Adipocyte (in vitro differentiated cells): Measurements from ENCODE around the gene SOS2.
A peak's percentile ranks its signal among the peaks of the same experiment; 100 is the strongest.
"Not testable (repeated sequence)": the region's sequence is repeated elsewhere in the genome, so short reads cannot be mapped to it uniquely, and the experiment has no call there.

Experiments
- DNase-seq: peaks from one replicate; pipeline ENCODE4 v3.0.0-alpha.2; 2015; ENCODE audit warnings: low read depth
- H3K27me3 ChIP-seq: replicated peaks from 2 replicates; pipeline ENCODE4 v1.7.0; 2013; ENCODE audit warnings: mild to moderate bottlenecking, low read length, moderate library complexity; ENCODE audit not compliant: control insufficient read depth, insufficient read depth
- H3K36me3 ChIP-seq: 2 replicates; pipeline ENCODE4 v1.7.0; 2013; ENCODE audit warnings: low read length, mild to moderate bottlenecking, moderate library complexity; ENCODE audit not compliant: control insufficient read depth, insufficient read depth, severe bottlenecking
- H3K4me1 ChIP-seq: 2 replicates; pipeline ENCODE4 v1.7.0; 2013; ENCODE audit warnings: mild to moderate bottlenecking, low read length, moderate library complexity; ENCODE audit not compliant: control insufficient read depth, insufficient read depth
- H3K4me3 ChIP-seq: 2 replicates; pipeline ENCODE4 v1.7.0; 2013; ENCODE audit warnings: mild to moderate bottlenecking, low read length, moderate library complexity
- H3K9ac ChIP-seq: 2 replicates; pipeline ENCODE4 v1.7.0; 2013; ENCODE audit warnings: mild to moderate bottlenecking, low read length, moderate library complexity
- H3K9me3 ChIP-seq: 2 replicates; pipeline ENCODE4 v1.7.0; 2013; ENCODE audit warnings: mild to moderate bottlenecking, low read length, moderate library complexity; ENCODE audit not compliant: control insufficient read depth

Gene SOS2

GRCh38 chr14:50173891-50174290 lies 57.5 kb downstream of the SOS2 start:
- no peak overlapping the region for H3K9ac ChIP-seq
- no peaks in the 10 kb centered on the region for H3K4me1 ChIP-seq
- no peak overlapping the region for H3K4me3 ChIP-seq
- DNase-seq, result no peak
- peaks cover 51% of the 10 kb centered on the region for H3K36me3 ChIP-seq
- no peaks in the 10 kb centered on the region for H3K9me3 ChIP-seq
- no peaks in the 10 kb centered on the region for H3K27me3 ChIP-seq

- peaks cover 35% of the 10 kb centered on the region for H3K36me3 ChIP-seq
- no peaks in the 10 kb centered on the region for H3K9me3 ChIP-seq
- DNase-seq, result no peak
- H3K4me1 ChIP-seq, result no peaks in the 10 kb centered on the region
- H3K27me3 ChIP-seq, result no peaks in the 10 kb centered on the region
- no peak overlapping the region for H3K4me3 ChIP-seq
- no peak overlapping the region for H3K9ac ChIP-seq
These were observed 59.5 kb downstream of the SOS2 start for GRCh38 chr14:50171895-50172294.

DNA sequence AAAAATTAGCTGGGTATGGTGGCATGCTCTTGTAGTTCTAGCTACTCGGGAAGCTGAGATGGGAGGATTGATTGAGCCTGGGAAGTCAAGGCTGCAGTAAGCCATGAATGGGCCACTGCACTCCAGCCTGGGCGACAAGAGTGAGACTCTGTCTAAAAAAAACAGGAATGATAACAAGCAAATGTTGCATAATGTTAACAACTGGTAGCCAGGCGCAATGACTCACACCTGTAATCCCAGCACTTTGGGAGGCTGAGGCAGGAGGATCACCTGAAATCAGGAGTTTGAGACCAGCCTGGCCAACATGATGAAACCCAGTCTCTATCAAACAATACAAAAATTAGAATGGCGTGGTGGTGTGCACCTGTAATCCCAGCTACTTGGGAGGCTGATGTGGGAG lies 64.0 kb downstream of the SOS2 start:
- not testable (repeated sequence) for H3K4me3 ChIP-seq, H3K27me3 ChIP-seq, H3K9me3 ChIP-seq, DNase-seq, H3K4me1 ChIP-seq, H3K9ac ChIP-seq
- H3K36me3 ChIP-seq, result peaks cover 25% of the 10 kb centered on the region

DNA sequence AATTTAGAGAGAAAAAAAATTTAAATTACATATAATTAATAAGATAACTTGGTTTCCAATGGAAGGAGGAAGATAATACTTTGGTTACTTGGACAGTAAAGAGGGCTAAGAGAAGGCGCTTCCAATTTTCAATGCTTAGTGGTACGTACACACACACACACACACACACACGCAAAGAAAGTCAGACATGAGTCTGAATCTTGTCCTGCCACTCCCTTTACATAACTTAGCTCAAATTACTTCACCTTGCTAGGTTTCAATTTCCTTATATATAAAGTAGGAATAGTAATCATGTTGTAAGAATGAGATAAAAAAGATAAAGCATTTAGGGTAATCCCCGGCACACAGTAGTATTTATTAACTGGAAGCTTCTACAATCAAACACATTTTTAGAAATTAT lies 75.3 kb downstream of the SOS2 start:
- no peaks in the 10 kb centered on the region for H3K4me1 ChIP-seq
- no peak overlapping the region for H3K9ac ChIP-seq
- H3K9me3 ChIP-seq, result no peaks in the 10 kb centered on the region
- no peaks in the 10 kb centered on the region for H3K27me3 ChIP-seq
- DNase-seq, result no peak
- no peak overlapping the region for H3K4me3 ChIP-seq
- peaks cover 70% of the 10 kb centered on the region for H3K36me3 ChIP-seq

GRCh38 chr14:50148799-50149198 lies 82.6 kb downstream of the SOS2 start:
- no peaks in the 10 kb centered on the region for H3K27me3 ChIP-seq
- no peak for DNase-seq
- no peak overlapping the region for H3K9ac ChIP-seq
- peaks cover 62% of the 10 kb centered on the region for H3K36me3 ChIP-seq
- H3K4me3 ChIP-seq, result no peak overlapping the region
- H3K4me1 ChIP-seq, result no peaks in the 10 kb centered on the region
- H3K9me3 ChIP-seq, result no peaks in the 10 kb centered on the region

GRCh38 chr14:50139192-50139591 lies 92.2 kb downstream of the SOS2 start:
- Histone ChIP-seq H3K4me1 (no peaks in the 10 kb centered on the region), H3K9me3 (no peaks in the 10 kb centered on the region), H3K36me3 (peaks cover 22% of the 10 kb centered on the region), H3K9ac (no peak overlapping the region), H3K4me3 (no peak overlapping the region), H3K27me3 (no peaks in the 10 kb centered on the region)
- peak; percentile 1 for DNase-seq

- DNase-seq, result no peak
- no peaks in the 10 kb centered on the region for H3K27me3 ChIP-seq
- no peak overlapping the region for H3K9ac ChIP-seq
- no peaks in the 10 kb centered on the region for H3K4me1 ChIP-seq
- H3K4me3 ChIP-seq, result no peak overlapping the region
- peaks cover 2% of the 10 kb centered on the region for H3K9me3 ChIP-seq
- H3K36me3 ChIP-seq, result peaks cover 72% of the 10 kb centered on the region
These were observed 103.6 kb downstream of the SOS2 start for GRCh38 chr14:50127802-50128201.

GRCh38 chr14:50123062-50123461 lies 108.3 kb downstream of the SOS2 start:
- Histone ChIP-seq H3K36me3 (peaks cover 46% of the 10 kb centered on the region), H3K9ac (no peak overlapping the region), H3K9me3 (no peaks in the 10 kb centered on the region), H3K4me1 (no peaks in the 10 kb centered on the region), H3K4me3 (no peak overlapping the region), H3K27me3 (no peaks in the 10 kb centered on the region)
- no peak for DNase-seq

GRCh38 chr14:50122291-50122690 lies 109.1 kb downstream of the SOS2 start:
- no peak overlapping the region for H3K4me3 ChIP-seq
- no peaks in the 10 kb centered on the region for H3K27me3 ChIP-seq
- no peak for DNase-seq
- H3K9me3 ChIP-seq, result no peaks in the 10 kb centered on the region
- peaks cover 46% of the 10 kb centered on the region for H3K36me3 ChIP-seq
- H3K9ac ChIP-seq, result no peak overlapping the region
- no peaks in the 10 kb centered on the region for H3K4me1 ChIP-seq

DNA sequence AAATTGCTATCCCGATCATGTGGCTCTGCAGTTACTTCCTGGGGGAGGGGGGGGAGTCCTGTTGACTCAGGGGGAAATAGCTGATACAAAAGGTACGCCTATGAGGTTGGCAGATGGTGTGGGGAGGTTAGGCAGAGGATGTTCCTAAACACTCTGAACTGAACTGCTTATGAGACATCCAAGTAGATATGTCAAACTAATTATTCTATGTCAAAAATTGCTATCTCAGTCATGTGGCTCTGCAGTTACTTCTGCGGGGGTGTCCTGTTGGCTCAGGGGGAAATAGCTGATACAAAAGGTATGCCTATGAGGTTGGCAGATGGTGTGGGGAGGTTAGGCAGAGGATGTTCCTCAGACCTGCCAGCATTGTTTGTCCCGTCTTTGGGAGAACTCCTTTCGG lies 109.9 kb downstream of the SOS2 start:
- H3K27me3 ChIP-seq, result no peaks in the 10 kb centered on the region
- no peak for DNase-seq
- peaks cover 46% of the 10 kb centered on the region for H3K36me3 ChIP-seq
- peaks cover 7% of the 10 kb centered on the region for H3K4me1 ChIP-seq
- no peak overlapping the region for H3K4me3 ChIP-seq
- no peak overlapping the region for H3K9ac ChIP-seq
- no peaks in the 10 kb centered on the region for H3K9me3 ChIP-seq

- H3K9ac ChIP-seq, result peak overlapping the region; percentile 92
- H3K4me1 ChIP-seq, result peaks cover 13% of the 10 kb centered on the region
- DNase-seq, result no peak
- H3K4me3 ChIP-seq, result no peak overlapping the region
- H3K36me3 ChIP-seq, result peaks cover 42% of the 10 kb centered on the region
- no peaks in the 10 kb centered on the region for H3K9me3 ChIP-seq
- H3K27me3 ChIP-seq, result no peaks in the 10 kb centered on the region
These were observed 113.9 kb downstream of the SOS2 start for GRCh38 chr14:50117456-50117855.

- Histone ChIP-seq H3K9me3 (no peaks in the 10 kb centered on the region), H3K27me3 (no peaks in the 10 kb centered on the region), H3K4me3 (peak overlapping the region; percentile 92), H3K36me3 (peaks cover 47% of the 10 kb centered on the region), H3K9ac (peak overlapping the region; percentile 92), H3K4me1 (peaks cover 13% of the 10 kb centered on the region)
- no peak for DNase-seq
These were observed 114.4 kb downstream of the SOS2 start for GRCh38 chr14:50116966-50117365.
